MCF 10A (cell line): ENCODE measurements around the gene OTOR. TPM values are rescaled to one million over a fixed set of nuclear protein-coding genes. Genes with fewer than 3 reads are reported as not detected.

ENCODE experiments used
- BruUV-seq: library from RNA; stranded (reverse); fragments of 400-500 nt; replicated peaks from 2 replicates; lab custom pipeline; 2021; lab: Mats Ljungman, UMichigan
- CTCF ChIA-PET: fragments of 300-600 bp; sonication (Branson Sonifier 250); formaldehyde crosslinking; extraction: SDS; loops from one replicate; lab custom pipeline; 2021; ENCODE audit warnings: antibody characterized with exemption, inconsistent platforms; lab: Yijun Ruan, JAX
- POLR2A ChIA-PET: fragments of 300-600, 350-650 bp; sonication (Branson Sonifier 250); formaldehyde crosslinking; extraction: SDS; loops from one replicate; lab custom pipeline; 2020; ENCODE audit warnings: antibody characterized with exemption, inconsistent platforms; lab: Yijun Ruan, JAX
- DNase-seq: peaks from one replicate; pipeline ENCODE4 v3.0.0-alpha.2; 2018; ENCODE audit not compliant: unreplicated experiment
- H3K27ac Mint-ChIP-seq: one replicate; pipeline ENCODE4 v1.8.0; 2022; ENCODE audit warnings: mild to moderate bottlenecking, low read depth, mixed read lengths; ENCODE audit not compliant: unreplicated experiment
- H3K27me3 Mint-ChIP-seq: one replicate; pipeline ENCODE4 v1.8.0; 2022; ENCODE audit warnings: mixed read lengths; ENCODE audit not compliant: insufficient read depth, unreplicated experiment
- H3K36me3 Mint-ChIP-seq: one replicate; pipeline ENCODE4 v1.8.0; 2022; ENCODE audit warnings: mild to moderate bottlenecking, moderate library complexity, mixed read lengths; ENCODE audit not compliant: insufficient read depth, unreplicated experiment
- H3K4me1 Mint-ChIP-seq: one replicate; pipeline ENCODE4 v1.8.0; 2022; ENCODE audit warnings: mixed read lengths; ENCODE audit not compliant: insufficient read depth, unreplicated experiment
- H3K4me3 Mint-ChIP-seq: one replicate; pipeline ENCODE4 v1.8.0; 2022; ENCODE audit warnings: mild to moderate bottlenecking, moderate library complexity, mixed read lengths; ENCODE audit not compliant: unreplicated experiment
- H3K9me3 Mint-ChIP-seq: one replicate; pipeline ENCODE4 v1.8.0; 2022; ENCODE audit warnings: mixed read lengths; ENCODE audit not compliant: unreplicated experiment
- CTCF ChIP-seq: fragments of 200-600 bp; IDR thresholded peaks from one replicate; pipeline ENCODE4 v1.8.0; 2022; ENCODE audit warnings: antibody characterized with exemption, mild to moderate bottlenecking; ENCODE audit not compliant: unreplicated experiment
- intact Hi-C: fragments of 100-400 bp; cut with micrococcal nuclease; formaldehyde crosslinking; loops from 2 replicates; pipeline ENCODE4 v1.14.1; 2022
- total RNA-seq: library from RNA; stranded (reverse); gene quantifications from 2 replicates; pipeline ENCODE4 v1.2.3, GENCODE V29; 2022

Gene OTOR
- total RNA-seq, 1 experiment from 2014 or later = not detected

- TF ChIP-seq CTCF = no peak
- peaks cover 2% of the 10 kb centered on the region for H3K27me3 Mint-ChIP-seq
- no peak overlapping the region for H3K27ac Mint-ChIP-seq
- DNase-seq = no peak
- H3K9me3 Mint-ChIP-seq = no peaks in the 10 kb centered on the region
- no peaks in the 10 kb centered on the region for H3K36me3 Mint-ChIP-seq
- BruUV-seq = no TSS peak
- CTCF ChIA-PET = no interaction called here
- H3K4me3 Mint-ChIP-seq = no peak overlapping the region
- intact Hi-C loops = loop anchor here (5.0 kb wide), 1 partner anchor 248 kb away; no protein-coding TSS in a partner anchor
- no peaks in the 10 kb centered on the region for H3K4me1 Mint-ChIP-seq
- POLR2A ChIA-PET = no interaction called here
Measured at GRCh38 chr20:16714751-16715150, 33.4 kb upstream of the OTOR start.

GRCh38 chr20:16719421-16719820 is 28.7 kb upstream of the OTOR start:
- Mint-ChIP-seq H3K9me3 (no peaks in the 10 kb centered on the region), H3K4me1 (no peaks in the 10 kb centered on the region), H3K36me3 (no peaks in the 10 kb centered on the region), H3K27ac (no peak overlapping the region), H3K4me3 (no peak overlapping the region), H3K27me3 (peaks cover 37% of the 10 kb centered on the region)
- intact Hi-C loops = loop anchor here (5.0 kb wide), 1 partner anchor 243 kb away; no protein-coding TSS in a partner anchor
- ChIA-PET CTCF (interaction anchor here (0.7 kb wide), 2 partner anchors 11 to 19 kb away, joined by 3 read pairs; no protein-coding TSS in a partner anchor), POLR2A (no interaction called here)
- BruUV-seq = no TSS peak
- TF ChIP-seq CTCF = no peak
- no peak for DNase-seq

- no peak for DNase-seq
- H3K27me3 Mint-ChIP-seq = peaks cover 21% of the 10 kb centered on the region
- ChIA-PET POLR2A (interaction anchor here (0.7 to 2.9 kb wide), 9 partner anchors 11 to 751 kb away, joined by 3 to 12 read pairs (median 3); no protein-coding TSS in a partner anchor), CTCF (interaction anchor here (1.1 to 2.2 kb wide), 5 partner anchors 20 to 702 kb away, joined by 3 to 8 read pairs (median 4); no protein-coding TSS in a partner anchor)
- no peaks in the 10 kb centered on the region for H3K9me3 Mint-ChIP-seq
- H3K36me3 Mint-ChIP-seq = peaks cover 19% of the 10 kb centered on the region
- intact Hi-C loops = no loop called here
- H3K4me3 Mint-ChIP-seq = peak overlapping the region; percentile 100
- TF ChIP-seq CTCF = no peak
- BruUV-seq = no TSS peak
- H3K27ac Mint-ChIP-seq = peak overlapping the region; percentile 100
- peaks cover 16% of the 10 kb centered on the region for H3K4me1 Mint-ChIP-seq
Measured at GRCh38 chr20:16729080-16729479, 19.1 kb upstream of the OTOR start.

GRCh38 chr20:16729565-16730460 is 18.3 kb upstream of the OTOR start, which contains the start of gene SNRPB2:
TSS of gene SNRPB2 (plus strand) at chr20:16730026. CDS start at chr20:16731703, 1,677 bp downstream.
- H3K27me3 Mint-ChIP-seq = peaks cover 21% of the 10 kb centered on the region
- H3K36me3 Mint-ChIP-seq = peaks cover 24% of the 10 kb centered on the region
- CTCF ChIA-PET = interaction anchor here (0.7 to 2.2 kb wide), 7 partner anchors 20 to 701 kb away, joined by 3 to 8 read pairs (median 4); no protein-coding TSS in a partner anchor
- peaks cover 16% of the 10 kb centered on the region for H3K4me1 Mint-ChIP-seq
- peak; percentile 93 for DNase-seq
- no peaks in the 10 kb centered on the region for H3K9me3 Mint-ChIP-seq
- BruUV-seq = TSS peak; percentile 64
- intact Hi-C loops = loop anchor here (2.0 kb wide), 2 partner anchors 149 to 201 kb away; no protein-coding TSS in a partner anchor
- TF ChIP-seq CTCF = no peak
- H3K4me3 Mint-ChIP-seq = peak within 1 kb of the TSS; percentile 100
- POLR2A ChIA-PET = interaction anchor here (0.7 to 2.9 kb wide), 11 partner anchors 11 to 1690 kb away, joined by 3 to 12 read pairs (median 3); partner anchors contain the start of gene KIF16B
- peak within 1 kb of the TSS; percentile 100 for H3K27ac Mint-ChIP-seq
